Stimulated activated CD4-positive, alpha-beta T cell treated with anti-CD3 and anti-CD28 coated beads, Interleukin-4, amount 100 ng/mL, for 1 hour (primary cell): ENCODE results near the gene CHRND.

Experiments
- DNase-seq: peaks from one replicate; pipeline ENCODE4 v3.0.0-alpha.2; 2020

Gene CHRND

GRCh38 chr2:232504438-232504837, 21.5 kb upstream of the CHRND start:
- no peak for DNase-seq

- DNase-seq = no peak
Observed at GRCh38 chr2:232505856-232506255, 20.1 kb upstream of the CHRND start.

GRCh38 chr2:232506709-232507108, 19.3 kb upstream of the CHRND start:
- no peak for DNase-seq

GRCh38 chr2:232508251-232508650, 17.7 kb upstream of the CHRND start:
- no peak for DNase-seq

GRCh38 chr2:232511336-232511890, 14.5 kb upstream of the CHRND start:
- no peak for DNase-seq

- no peak for DNase-seq
Observed at GRCh38 chr2:232512602-232513001, 13.4 kb upstream of the CHRND start.

- no peak for DNase-seq
Observed at GRCh38 chr2:232513353-232513752, 12.6 kb upstream of the CHRND start.

GRCh38 chr2:232515639-232516038, 10.3 kb upstream of the CHRND start:
- no peak for DNase-seq

GRCh38 chr2:232516551-232516950, 9.4 kb upstream of the CHRND start:
- DNase-seq = no peak

GRCh38 chr2:232518844-232519243, 7.1 kb upstream of the CHRND start:
- DNase-seq = no peak

GRCh38 chr2:232519581-232520438, 6.2 kb upstream of the CHRND start, which contains the start of gene PRSS56:
Gene PRSS56 (plus strand): TSS chr2:232520388. CDS start chr2:232520599, 211 bp downstream.
- no peak for DNase-seq

- no peak for DNase-seq
Observed at GRCh38 chr2:232520489-232520888, 5.5 kb upstream of the CHRND start.

DNA sequence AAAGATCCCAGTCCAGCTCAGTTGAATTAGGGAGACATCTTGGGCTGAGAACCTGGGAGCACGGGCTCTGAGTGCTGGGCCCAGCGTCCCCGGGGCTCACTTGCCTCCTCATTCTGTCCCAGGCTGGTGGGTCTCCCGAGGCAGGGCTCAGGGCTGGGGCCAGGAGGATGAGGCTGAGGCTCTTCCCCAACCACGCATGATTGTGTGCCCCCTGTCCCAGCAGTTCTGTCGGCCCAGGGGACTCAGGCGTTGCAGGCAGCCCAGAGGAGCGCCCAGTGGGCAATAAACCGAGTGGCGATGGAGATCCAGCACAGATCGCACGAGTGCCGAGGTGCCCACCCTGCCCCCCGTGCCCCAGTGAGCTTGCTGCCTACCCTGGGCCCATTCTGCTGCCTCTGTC, 4.9 kb upstream of the CHRND start:
- no peak for DNase-seq

DNA sequence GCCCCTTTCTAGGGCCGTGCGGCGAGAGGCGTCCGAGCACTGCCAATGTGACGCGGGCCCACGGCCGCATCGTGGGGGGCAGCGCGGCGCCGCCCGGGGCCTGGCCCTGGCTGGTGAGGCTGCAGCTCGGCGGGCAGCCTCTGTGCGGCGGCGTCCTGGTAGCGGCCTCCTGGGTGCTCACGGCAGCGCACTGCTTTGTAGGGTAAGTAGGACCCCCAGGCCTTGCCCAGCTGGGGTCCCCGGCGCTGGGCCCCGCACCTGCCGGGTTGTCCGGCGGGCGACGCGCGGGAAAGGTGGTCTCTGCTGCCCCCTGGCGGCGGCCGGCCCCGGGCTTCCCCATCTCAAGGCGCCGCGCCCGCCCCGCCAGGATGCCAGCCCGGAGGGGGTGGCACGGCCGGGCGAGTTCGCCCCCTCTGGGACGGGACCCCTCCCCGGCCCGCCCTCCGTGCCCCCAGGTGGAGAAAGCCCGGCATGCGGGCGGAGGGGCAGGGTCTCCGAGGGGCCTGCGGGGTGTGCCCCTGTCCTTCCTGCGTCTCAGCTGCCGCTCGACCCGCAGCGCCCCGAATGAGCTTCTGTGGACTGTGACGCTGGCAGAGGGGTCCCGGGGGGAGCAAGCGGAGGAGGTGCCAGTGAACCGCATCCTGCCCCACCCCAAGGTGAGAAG, 3.9 kb upstream of the CHRND start:
- DNase-seq = peak; percentile 77

GRCh38 chr2:232522623-232523401, 3.1 kb upstream of the CHRND start:
- no peak for DNase-seq

GRCh38 chr2:232523402-232523681, 2.6 kb upstream of the CHRND start:
- no peak for DNase-seq

DNA sequence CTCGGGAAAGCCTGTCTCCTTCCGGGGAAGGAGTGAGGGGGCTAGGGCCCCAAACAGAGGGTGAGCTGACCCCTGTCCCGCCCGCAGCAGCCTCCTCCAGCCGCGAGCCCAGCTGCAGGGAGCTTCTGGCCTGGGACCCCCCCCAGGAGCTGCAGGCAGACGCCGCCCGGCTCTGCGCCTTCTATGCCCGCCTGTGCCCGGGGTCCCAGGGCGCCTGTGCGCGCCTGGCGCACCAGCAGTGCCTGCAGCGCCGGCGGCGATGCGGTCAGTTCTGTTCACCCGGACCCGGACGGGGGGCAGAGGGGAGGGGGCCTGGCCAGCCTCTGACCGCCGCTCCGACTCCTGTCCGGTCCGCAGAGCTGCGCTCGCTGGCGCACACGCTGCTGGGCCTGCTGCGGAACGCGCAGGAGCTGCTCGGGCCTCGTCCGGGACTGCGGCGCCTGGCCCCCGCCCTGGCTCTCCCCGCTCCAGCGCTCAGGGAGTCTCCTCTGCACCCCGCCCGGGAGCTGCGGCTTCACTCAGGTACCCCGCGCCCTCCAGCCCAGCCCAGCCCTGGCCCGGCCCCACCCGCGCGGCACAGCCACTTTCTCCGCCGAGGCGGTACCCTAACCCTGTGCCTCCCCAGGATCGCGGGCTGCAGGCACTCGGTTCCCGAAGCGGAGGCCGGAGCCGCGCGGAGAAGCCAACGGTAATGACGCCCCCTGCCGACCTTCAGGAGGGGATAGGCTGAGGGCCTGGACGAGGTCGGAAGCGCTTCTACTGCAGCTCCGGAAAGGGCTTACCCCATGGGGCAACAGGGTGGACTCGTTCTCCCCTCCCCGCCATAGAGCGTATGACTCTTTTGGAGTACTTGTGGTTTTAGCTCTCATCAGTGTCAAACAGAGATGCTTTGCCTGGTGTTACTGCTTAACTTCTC, 2.0 kb upstream of the CHRND start:
- DNase-seq = peak; percentile 28

DNA sequence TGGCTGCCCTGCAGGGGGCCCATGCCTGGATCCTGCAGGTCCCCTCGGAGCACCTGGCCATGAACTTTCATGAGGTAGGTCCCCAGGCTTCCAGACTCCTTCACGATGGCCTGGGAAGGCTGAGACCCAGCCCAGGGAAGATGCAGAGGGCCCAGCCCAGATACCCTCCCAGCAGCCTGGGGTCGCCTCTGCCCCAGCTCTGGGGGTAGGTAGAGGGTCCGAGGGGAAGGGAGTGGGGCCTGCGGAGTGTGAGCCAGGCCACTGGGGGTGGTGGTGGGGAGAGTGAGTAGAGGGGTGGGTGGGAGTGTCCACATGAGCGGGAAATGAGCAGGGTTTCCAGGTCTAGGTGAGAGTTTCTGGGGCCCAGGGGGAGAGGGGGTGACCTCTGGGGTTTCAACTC, 1.2 kb upstream of the CHRND start:
- DNase-seq = no peak

DNA sequence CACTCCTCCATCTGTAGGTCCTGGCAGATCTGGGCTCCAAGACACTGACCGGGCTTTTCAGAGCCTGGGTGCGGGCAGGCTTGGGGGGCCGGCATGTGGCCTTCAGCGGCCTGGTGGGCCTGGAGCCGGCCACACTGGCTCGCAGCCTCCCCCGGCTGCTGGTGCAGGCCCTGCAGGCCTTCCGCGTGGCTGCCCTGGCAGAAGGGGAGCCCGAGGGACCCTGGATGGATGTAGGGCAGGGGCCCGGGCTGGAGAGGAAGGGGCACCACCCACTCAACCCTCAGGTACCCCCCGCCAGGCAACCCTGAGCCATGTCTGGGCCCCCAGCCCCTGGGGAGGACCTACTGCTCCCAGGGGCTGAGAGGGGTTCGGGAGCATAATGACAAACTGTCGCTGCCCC, 761 bp upstream of the CHRND start:
- DNase-seq = no peak

- no peak for DNase-seq
Observed at GRCh38 chr2:232526372-232526941, 497 bp downstream of the CHRND start.

DNA sequence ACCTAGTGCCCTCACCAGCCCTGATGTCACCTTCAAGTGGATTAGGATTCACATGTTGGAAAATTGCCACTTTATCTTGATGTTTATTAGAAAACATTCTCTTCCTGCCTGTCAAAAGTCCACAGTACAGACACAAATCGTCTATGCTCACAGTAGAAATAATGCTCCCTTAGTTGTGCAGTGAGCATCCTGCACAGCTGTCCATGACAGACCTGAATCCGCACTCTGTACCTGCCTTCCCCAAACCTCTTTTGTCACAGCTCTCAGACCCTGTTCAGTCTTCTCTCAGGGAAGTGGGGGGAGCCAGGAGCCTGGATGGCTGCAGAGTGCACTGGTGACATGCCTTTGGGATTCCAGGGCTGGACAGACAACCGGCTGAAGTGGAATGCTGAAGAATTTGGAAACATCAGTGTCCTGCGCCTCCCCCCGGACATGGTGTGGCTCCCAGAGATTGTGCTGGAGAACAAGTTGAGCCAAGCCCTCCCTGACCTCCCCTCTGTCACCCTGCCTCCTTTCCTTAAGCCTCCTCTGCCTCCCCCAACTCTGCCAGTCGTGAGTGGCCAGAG, 2.0 kb downstream of the CHRND start:
- DNase-seq = no peak
